ENCODE data around the gene MCM6. TPM values are rescaled to one million over a fixed set of nuclear protein-coding genes. Genes with fewer than 3 reads are reported as not detected.

MCM6 gene
- total RNA-seq, 1 experiment from 2014 or later = 13.5 TPM

GRCh38 chr2:135800513-135801460 is 75.5 kb downstream of the MCM6 start:
- H3K9me3 Mint-ChIP-seq (ENCODE audit: unreplicated experiment) = no peaks in the 10 kb centered on the region
- DNase-seq (ENCODE audit: unreplicated experiment) = no peak
- H3K4me1 Mint-ChIP-seq (ENCODE audit: insufficient read depth, unreplicated experiment) = peaks cover 9% of the 10 kb centered on the region
- intact Hi-C loops (cut with micrococcal nuclease) = no loop called here
- H3K27ac Mint-ChIP-seq (ENCODE audit: low read depth, unreplicated experiment) = no peak overlapping the region
- no peak overlapping the region for H3K4me3 Mint-ChIP-seq (ENCODE audit: unreplicated experiment)
- no peaks in the 10 kb centered on the region for H3K27me3 Mint-ChIP-seq (ENCODE audit: insufficient read depth, unreplicated experiment)
- no TSS peak for BruUV-seq (replicated peaks)
- ChIA-PET CTCF (interaction anchor here (4.5 kb wide), 1 partner anchor 18 kb away, joined by 59 read pairs; no protein-coding TSS in a partner anchor), POLR2A (no interaction called here)
- no peak for TF ChIP-seq CTCF (IDR thresholded peaks at IDR 0.05; ENCODE audit: unreplicated experiment)
- no peaks in the 10 kb centered on the region for H3K36me3 Mint-ChIP-seq (ENCODE audit: insufficient read depth, unreplicated experiment)

GRCh38 chr2:135799738-135800137 is 76.5 kb downstream of the MCM6 start:
- no TSS peak for BruUV-seq (replicated peaks)
- intact Hi-C loops (cut with micrococcal nuclease) = loop anchor here (2.0 to 5.0 kb wide), 2 partner anchors 795 to 812 kb away; no protein-coding TSS in a partner anchor
- no peaks in the 10 kb centered on the region for H3K36me3 Mint-ChIP-seq (ENCODE audit: insufficient read depth, unreplicated experiment)
- TF ChIP-seq CTCF (IDR thresholded peaks at IDR 0.05; ENCODE audit: unreplicated experiment) = no peak
- no peak overlapping the region for H3K27ac Mint-ChIP-seq (ENCODE audit: low read depth, unreplicated experiment)
- H3K27me3 Mint-ChIP-seq (ENCODE audit: insufficient read depth, unreplicated experiment) = no peaks in the 10 kb centered on the region
- no peak for DNase-seq (ENCODE audit: unreplicated experiment)
- peaks cover 9% of the 10 kb centered on the region for H3K4me1 Mint-ChIP-seq (ENCODE audit: insufficient read depth, unreplicated experiment)
- ChIA-PET CTCF (interaction anchor here (2.9 to 4.5 kb wide), 2 partner anchors 12 to 17 kb away, joined by 25 to 59 read pairs; no protein-coding TSS in a partner anchor), POLR2A (no interaction called here)
- no peak overlapping the region for H3K4me3 Mint-ChIP-seq (ENCODE audit: unreplicated experiment)
- H3K9me3 Mint-ChIP-seq (ENCODE audit: unreplicated experiment) = no peaks in the 10 kb centered on the region

- intact Hi-C loops (cut with micrococcal nuclease) = loop anchor here (2.0 to 5.0 kb wide), 2 partner anchors 794 to 811 kb away; no protein-coding TSS in a partner anchor
- Mint-ChIP-seq H3K9me3 (ENCODE audit: unreplicated experiment) (no peaks in the 10 kb centered on the region), H3K36me3 (ENCODE audit: insufficient read depth, unreplicated experiment) (no peaks in the 10 kb centered on the region), H3K27ac (ENCODE audit: low read depth, unreplicated experiment) (no peak overlapping the region), H3K27me3 (ENCODE audit: insufficient read depth, unreplicated experiment) (no peaks in the 10 kb centered on the region), H3K4me3 (ENCODE audit: unreplicated experiment) (no peak overlapping the region), H3K4me1 (ENCODE audit: insufficient read depth, unreplicated experiment) (peaks cover 9% of the 10 kb centered on the region)
- ChIA-PET CTCF (interaction anchor here (1.2 to 4.5 kb wide), 11 partner anchors 10 to 810 kb away, joined by 4 to 65 read pairs (median 9); no protein-coding TSS in a partner anchor), POLR2A (no interaction called here)
- TF ChIP-seq CTCF (IDR thresholded peaks at IDR 0.05; ENCODE audit: unreplicated experiment) = no peak
- no TSS peak for BruUV-seq (replicated peaks)
- no peak for DNase-seq (ENCODE audit: unreplicated experiment)
Measured at GRCh38 chr2:135798762-135799161, 77.5 kb downstream of the MCM6 start.

- Mint-ChIP-seq H3K27ac (ENCODE audit: low read depth, unreplicated experiment) (no peak overlapping the region), H3K36me3 (ENCODE audit: insufficient read depth, unreplicated experiment) (no peaks in the 10 kb centered on the region), H3K4me1 (ENCODE audit: insufficient read depth, unreplicated experiment) (peaks cover 9% of the 10 kb centered on the region), H3K27me3 (ENCODE audit: insufficient read depth, unreplicated experiment) (no peaks in the 10 kb centered on the region), H3K4me3 (ENCODE audit: unreplicated experiment) (no peak overlapping the region), H3K9me3 (ENCODE audit: unreplicated experiment) (no peaks in the 10 kb centered on the region)
- TF ChIP-seq CTCF (IDR thresholded peaks at IDR 0.05; ENCODE audit: unreplicated experiment) = no peak
- no peak for DNase-seq (ENCODE audit: unreplicated experiment)
- intact Hi-C loops (cut with micrococcal nuclease) = loop anchor here (2.0 to 5.0 kb wide), 2 partner anchors 793 to 811 kb away; no protein-coding TSS in a partner anchor
- ChIA-PET CTCF (interaction anchor here (0.6 to 4.5 kb wide), 31 partner anchors 10 to 1423 kb away, joined by 3 to 65 read pairs (median 4); no protein-coding TSS in a partner anchor), POLR2A (interaction anchor here (0.9 to 1.1 kb wide), 2 partner anchors 77 to 78 kb away, joined by 3 to 4 read pairs; partner anchors contain the start of gene MCM6)
- BruUV-seq (replicated peaks) = no TSS peak
Measured at GRCh38 chr2:135798275-135798705, 78.0 kb downstream of the MCM6 start.

All from MCF 10A (cell line).